OCI-LY1 (cell line): Measurements from ENCODE around the gene P4HTM.

Experiments
- H2AFZ ChIP-seq: fragments of 200-600 bp; sonication (generic), shearing (Covaris generic); 2 replicates; pipeline ENCODE4 v1.6.0; 2014; ENCODE audit warnings: antibody characterized with exemption, mild to moderate bottlenecking, low read length
- H3F3A ChIP-seq: fragments of 200-600 bp; sonication (generic), shearing (Covaris generic); 2 replicates; pipeline ENCODE4 v1.6.0; 2014; ENCODE audit warnings: mild to moderate bottlenecking, antibody characterized with exemption, low read length, moderate library complexity; ENCODE audit not compliant: insufficient read depth
- H3K27ac ChIP-seq: fragments of 200-600 bp; sonication (generic); 2 replicates; pipeline ENCODE4 v1.5.1; 2014; ENCODE audit warnings: low read length, mixed run types, mild to moderate bottlenecking, low read depth; ENCODE audit not compliant: poor library complexity, severe bottlenecking
- H3K27me3 ChIP-seq: fragments of 200-600 bp; sonication (generic); 2 replicates; pipeline ENCODE4 v1.6.0; 2014; ENCODE audit warnings: antibody characterized with exemption, mild to moderate bottlenecking, low read length, moderate library complexity; ENCODE audit not compliant: insufficient read depth
- H3K36me3 ChIP-seq: fragments of 200-600 bp; sonication (generic); 2 replicates; pipeline ENCODE4 v1.6.1; 2014; ENCODE audit warnings: mild to moderate bottlenecking, antibody characterized with exemption, low read length, moderate library complexity, mixed read lengths; ENCODE audit not compliant: insufficient read depth
- H3K4me1 ChIP-seq: fragments of 200-600 bp; sonication (generic); 2 replicates; pipeline ENCODE4 v1.5.1; 2014; ENCODE audit warnings: mild to moderate bottlenecking, low read length, moderate library complexity; ENCODE audit not compliant: insufficient read depth, severe bottlenecking
- H3K4me2 ChIP-seq: fragments of 200-600 bp; sonication (generic), shearing (Covaris generic); 2 replicates; pipeline ENCODE4 v1.6.1; 2014; ENCODE audit warnings: low read length
- H3K4me3 ChIP-seq: fragments of 200-600 bp; sonication (generic); 2 replicates; pipeline ENCODE4 v1.5.1; 2014; ENCODE audit warnings: low read length, low read depth, mild to moderate bottlenecking, mixed read lengths; ENCODE audit not compliant: poor library complexity, severe bottlenecking
- H3K79me2 ChIP-seq: fragments of 200-600 bp; shearing (Covaris generic); 2 replicates; pipeline ENCODE4 v1.6.1; 2016; ENCODE audit warnings: mixed run types, low read length, mixed read lengths; ENCODE audit not compliant: insufficient read depth
- H3K9ac ChIP-seq: fragments of 200-600 bp; sonication (generic), shearing (Covaris generic); 2 replicates; pipeline ENCODE4 v1.6.1; 2014; ENCODE audit warnings: mild to moderate bottlenecking, low read length, mixed read lengths
- H3K9me2 ChIP-seq: fragments of 200-600 bp; sonication (generic), shearing (Covaris generic); 2 replicates; pipeline ENCODE4 v1.6.1; 2014; ENCODE audit warnings: low read depth, mild to moderate bottlenecking, low read length, mixed read lengths
- H3K9me3 ChIP-seq: fragments of 200-600 bp; shearing (Covaris generic); 2 replicates; pipeline ENCODE4 v1.6.1; 2014; ENCODE audit warnings: low read length, mixed read lengths
- H4K20me1 ChIP-seq: fragments of 200-600 bp; sonication (generic), shearing (Covaris generic); 2 replicates; pipeline ENCODE4 v1.6.0; 2016; ENCODE audit warnings: mild to moderate bottlenecking, low read length; ENCODE audit not compliant: insufficient read depth
- CTCF ChIP-seq: fragments of 200-600 bp; sonication (generic), shearing (Covaris generic); IDR thresholded peaks from 2 replicates; pipeline ENCODE4 v1.5.1; 2017; ENCODE audit warnings: mild to moderate bottlenecking, antibody characterized with exemption, low read length, moderate library complexity, mixed read lengths
- EZH2 ChIP-seq: fragments of 200-600 bp; sonication (generic), shearing (Covaris generic); IDR thresholded peaks from 2 replicates; pipeline ENCODE4 v1.8.0; 2017; ENCODE audit warnings: borderline replicate concordance, mixed run types, mild to moderate bottlenecking, antibody characterized with exemption, low read length, moderate library complexity, mixed read lengths

Gene P4HTM

DNA sequence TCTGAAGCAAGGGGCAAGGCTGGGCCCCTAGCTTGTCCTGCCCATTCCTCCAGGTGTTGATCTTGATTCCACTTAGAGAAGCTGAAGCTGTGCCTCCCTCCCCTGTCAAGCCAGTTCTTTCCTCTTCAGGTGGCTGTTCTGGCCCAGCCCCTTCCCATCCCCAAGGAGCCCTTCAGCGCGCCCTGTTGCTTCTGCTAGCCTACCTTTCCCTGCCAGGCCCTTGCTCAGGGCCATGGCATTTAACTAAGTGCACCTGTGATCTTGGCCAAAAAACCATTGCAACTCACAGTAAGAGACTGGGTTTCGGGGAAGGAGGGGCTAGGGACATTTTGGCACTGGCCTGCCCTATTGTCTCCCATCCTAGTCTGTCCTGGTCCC is 15.3 kb downstream of the P4HTM start:
- H3K9me3 ChIP-seq = no peaks in the 10 kb centered on the region
- H3F3A ChIP-seq = no peaks in the 10 kb centered on the region
- TF ChIP-seq CTCF (no peak), EZH2 (no peak)
- no peaks in the 10 kb centered on the region for H3K36me3 ChIP-seq
- H3K27ac ChIP-seq = no peak overlapping the region
- no peak overlapping the region for H2AFZ ChIP-seq
- no peaks in the 10 kb centered on the region for H3K79me2 ChIP-seq
- no peaks in the 10 kb centered on the region for H3K27me3 ChIP-seq
- no peak overlapping the region for H3K9ac ChIP-seq
- H3K4me1 ChIP-seq = peaks cover 17% of the 10 kb centered on the region
- H3K9me2 ChIP-seq = no peaks in the 10 kb centered on the region
- no peak overlapping the region for H3K4me2 ChIP-seq
- no peak overlapping the region for H3K4me3 ChIP-seq
- H4K20me1 ChIP-seq = no peaks in the 10 kb centered on the region

DNA sequence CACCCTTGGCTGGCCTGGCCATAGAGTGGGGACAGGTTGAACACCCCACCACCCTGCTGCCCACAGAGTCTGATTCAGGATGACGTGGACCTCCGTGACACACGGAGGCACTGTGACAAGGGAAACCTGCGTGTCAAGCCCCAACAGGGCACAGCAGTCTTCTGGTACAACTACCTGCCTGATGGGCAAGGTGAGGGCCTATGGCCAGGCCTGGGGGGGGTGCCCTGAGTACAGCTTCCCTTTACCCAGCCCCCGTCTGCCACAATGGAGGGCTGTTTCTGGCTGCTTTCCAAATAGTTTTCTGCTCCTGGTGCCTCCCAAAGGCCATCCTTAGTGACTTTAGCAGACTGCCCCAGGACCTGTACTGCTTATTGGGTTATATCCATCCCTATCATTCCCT is 16.0 kb downstream of the P4HTM start:
- no peak overlapping the region for H2AFZ ChIP-seq
- no peak for TF ChIP-seq EZH2
- H4K20me1 ChIP-seq = no peaks in the 10 kb centered on the region
- H3K27me3 ChIP-seq = no peaks in the 10 kb centered on the region
- H3K79me2 ChIP-seq = no peaks in the 10 kb centered on the region
- peak overlapping the region; percentile 77 for H3K4me2 ChIP-seq
- H3K4me1 ChIP-seq = peaks cover 17% of the 10 kb centered on the region
- H3K27ac ChIP-seq = no peak overlapping the region
- H3F3A ChIP-seq = no peaks in the 10 kb centered on the region
- peak overlapping the region; percentile 91 for H3K9ac ChIP-seq
- H3K9me2 ChIP-seq = no peaks in the 10 kb centered on the region
- no peaks in the 10 kb centered on the region for H3K36me3 ChIP-seq
- peak overlapping the region; percentile 75 for H3K4me3 ChIP-seq
- H3K9me3 ChIP-seq = no peaks in the 10 kb centered on the region

DNA sequence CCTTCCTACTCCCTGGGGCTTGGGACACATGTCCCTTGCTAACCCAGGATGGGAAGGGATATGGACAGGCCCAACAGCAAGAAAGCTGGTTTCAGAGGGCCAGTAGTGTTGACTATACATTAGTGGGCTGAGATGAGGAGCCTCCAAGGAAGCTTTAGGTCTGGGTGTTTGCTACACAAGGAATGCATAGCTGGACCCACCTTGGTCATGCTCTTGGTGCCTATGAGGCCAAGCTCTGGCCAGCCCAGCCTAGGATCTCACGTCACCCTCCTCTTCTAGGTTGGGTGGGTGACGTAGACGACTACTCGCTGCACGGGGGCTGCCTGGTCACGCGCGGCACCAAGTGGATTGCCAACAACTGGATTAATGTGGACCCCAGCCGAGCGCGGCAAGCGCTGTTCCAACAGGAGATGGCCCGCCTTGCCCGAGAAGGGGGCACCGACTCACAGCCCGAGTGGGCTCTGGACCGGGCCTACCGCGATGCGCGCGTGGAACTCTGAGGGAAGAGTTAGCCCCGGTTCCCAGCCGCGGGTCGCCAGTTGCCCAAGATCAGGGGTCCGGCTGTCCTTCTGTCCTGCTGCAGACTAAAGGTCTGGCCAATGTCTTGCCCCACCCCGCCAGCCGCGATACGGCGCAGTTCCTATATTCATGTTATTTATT is 16.5 kb downstream of the P4HTM start:
- Histone ChIP-seq H3K9ac (peak overlapping the region; percentile 91), H3K27me3 (no peaks in the 10 kb centered on the region), H3K27ac (peak overlapping the region; percentile 51), H3K36me3 (peaks cover 2% of the 10 kb centered on the region; the same call in 1 of the 2 replicates), H2AFZ (no peak overlapping the region), H3K4me3 (peak overlapping the region; percentile 75), H3K9me3 (no peaks in the 10 kb centered on the region), H3K4me1 (peaks cover 17% of the 10 kb centered on the region), H3K79me2 (no peaks in the 10 kb centered on the region), H3K9me2 (no peaks in the 10 kb centered on the region), H3F3A (no peaks in the 10 kb centered on the region), H4K20me1 (no peaks in the 10 kb centered on the region), H3K4me2 (peak overlapping the region; percentile 77)
- TF ChIP-seq CTCF = no peak
- no peak for TF ChIP-seq EZH2
